Hindlimb muscle (tissue), 1 donor: Measurements from ENCODE around the gene YARS2. TPM values are rescaled to one million over a fixed set of nuclear protein-coding genes. Genes with fewer than 3 reads are reported as not detected.
"Not testable (repeated sequence)": the region's sequence is repeated elsewhere in the genome, so short reads cannot be mapped to it uniquely, and the experiment has no call there.

Source experiments
- DNase-seq: peaks from one replicate; pipeline ENCODE4 v3.0.0-alpha.2; 2013
- polyA plus RNA-seq: library from polyadenylated mRNA; unstranded; fragments of 120-200 nt; gene quantifications from one replicate; pipeline ENCODE4 v1.2.1, GENCODE V29; 2013; ENCODE audit not compliant: insufficient read length

Gene YARS2
- polyA plus RNA-seq, 1 donor: 25.4 TPM

DNA sequence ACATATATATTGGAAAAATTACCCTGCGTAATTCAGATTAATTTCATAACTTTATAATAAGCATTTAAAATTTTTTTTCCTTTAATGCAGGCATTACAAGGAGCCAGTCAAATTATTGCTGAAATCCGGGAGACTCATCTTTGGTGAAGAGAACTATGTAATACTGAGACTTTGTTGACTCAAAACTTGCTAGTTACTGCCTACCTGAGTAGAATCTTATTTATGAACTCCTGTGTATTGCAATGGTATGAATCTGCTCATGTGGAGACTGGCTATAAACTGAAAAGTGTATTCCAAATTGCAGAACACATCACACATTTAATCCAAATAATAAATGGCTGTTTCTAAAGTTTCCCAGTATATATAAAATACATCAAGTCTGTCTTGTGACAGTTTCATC is 12.4 kb downstream of the YARS2 start:
- DNase-seq: no peak

- DNase-seq: no peak
Observed at GRCh38 chr12:32742133-32742532, 13.6 kb downstream of the YARS2 start.

DNA sequence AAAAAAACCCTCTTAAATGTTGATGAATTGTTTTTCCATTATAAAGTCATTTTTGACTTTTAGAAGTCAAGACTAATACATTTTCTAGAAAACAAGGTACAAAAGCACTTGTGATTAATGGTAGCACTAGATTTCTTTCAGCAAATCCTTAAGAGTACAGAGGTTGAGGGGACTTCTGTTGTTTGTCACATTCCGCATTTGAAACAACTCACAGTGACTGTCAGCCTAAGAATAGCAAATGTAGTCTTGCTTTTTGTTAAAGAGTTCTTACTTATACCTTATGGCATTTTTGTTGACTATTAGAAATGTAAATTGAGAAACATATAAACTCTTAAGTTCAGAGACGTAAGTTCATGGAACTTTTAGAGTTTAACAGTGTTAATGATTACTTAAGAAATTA is 16.4 kb downstream of the YARS2 start:
- DNase-seq: no peak

DNA sequence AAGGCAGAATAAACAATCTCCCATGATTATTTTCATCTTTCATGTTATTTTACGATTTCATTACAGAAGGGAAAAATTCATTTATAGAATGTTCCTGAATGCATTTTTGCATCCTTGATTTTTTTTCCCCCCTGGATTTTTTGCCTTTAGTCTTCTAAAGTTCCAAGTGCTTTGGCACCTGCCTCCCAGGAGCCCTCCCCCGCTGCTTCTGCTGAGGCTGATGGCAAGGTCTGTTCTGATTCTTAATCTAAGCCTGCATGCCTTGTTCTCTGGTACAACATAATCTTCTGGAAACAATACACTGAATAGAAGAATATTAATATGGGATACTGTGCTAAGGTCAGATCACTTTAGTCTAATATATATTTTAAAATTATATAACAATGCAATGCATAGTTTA is 18.0 kb downstream of the YARS2 start:
- DNase-seq: no peak

- no peak for DNase-seq
Observed at GRCh38 chr12:32736445-32736844, 19.3 kb downstream of the YARS2 start.

- no peak for DNase-seq
Observed at GRCh38 chr12:32734952-32735351, 20.7 kb downstream of the YARS2 start.

DNA sequence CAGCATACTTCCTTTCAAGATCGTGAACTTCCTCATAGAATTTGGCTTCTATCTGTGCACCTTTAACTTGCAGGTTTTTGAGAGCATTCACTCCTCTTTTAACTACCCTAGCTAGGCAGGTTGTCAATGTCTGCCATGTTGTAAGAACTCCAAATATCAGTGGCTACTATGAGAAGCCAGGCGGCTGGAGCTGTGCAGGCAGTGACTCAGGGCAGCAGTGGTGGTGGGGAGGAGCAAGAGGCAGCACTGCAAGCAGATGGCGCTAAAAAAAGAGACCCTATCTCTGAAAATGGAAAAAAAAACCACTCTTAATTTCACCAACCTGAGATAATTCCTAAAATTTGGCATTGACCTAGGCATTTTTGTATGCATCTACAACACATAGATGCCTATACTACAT is 28.5 kb downstream of the YARS2 start:
- no peak for DNase-seq

DNA sequence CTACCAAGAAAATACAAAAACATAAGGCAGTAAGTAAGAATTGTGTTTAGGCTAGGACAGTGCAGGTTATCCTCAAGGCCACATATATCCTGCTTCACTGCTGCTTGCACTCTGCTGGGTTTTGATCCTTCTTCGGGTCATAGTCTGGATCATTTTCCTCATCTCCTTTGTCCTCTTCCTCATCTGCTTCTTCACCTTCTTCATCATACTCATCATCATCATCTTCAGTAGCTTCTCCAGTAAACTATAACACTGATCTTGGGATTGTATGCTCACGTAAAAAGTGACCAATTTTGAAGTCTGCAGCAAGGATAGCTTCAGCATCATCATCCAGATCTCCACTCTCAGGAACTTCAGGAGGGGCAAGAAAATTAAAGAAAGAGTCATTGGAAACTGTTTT is 29.4 kb downstream of the YARS2 start:
- no peak for DNase-seq

GRCh38 chr12:32725308-32725707 is 30.4 kb downstream of the YARS2 start:
- not testable (repeated sequence) for DNase-seq

GRCh38 chr12:32718926-32719325 is 36.8 kb downstream of the YARS2 start:
- no peak for DNase-seq

DNA sequence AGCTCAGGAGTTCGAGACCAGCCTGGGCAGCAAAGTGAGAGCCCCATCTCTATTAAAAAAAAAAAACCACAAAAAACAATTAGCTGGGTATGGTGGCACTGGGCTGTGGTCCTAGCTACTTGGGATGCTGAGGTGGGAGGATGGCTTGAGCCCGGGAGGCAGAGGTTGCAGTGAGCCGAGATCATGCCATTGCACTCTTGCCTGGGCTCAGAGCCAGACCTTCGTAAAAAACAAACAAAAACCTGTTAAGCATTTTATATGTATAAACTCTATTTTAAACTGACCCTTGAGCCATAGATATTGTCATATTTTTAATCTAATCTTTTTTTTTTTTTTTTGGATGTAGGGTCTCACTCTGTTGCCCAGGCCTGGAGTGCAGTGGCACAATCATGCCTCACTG is 40.9 kb downstream of the YARS2 start:
- no peak for DNase-seq

- DNase-seq: no peak
Observed at GRCh38 chr12:32708926-32709325, 46.8 kb downstream of the YARS2 start.

GRCh38 chr12:32706335-32707024 is 49.2 kb downstream of the YARS2 start:
- DNase-seq: no peak

GRCh38 chr12:32705783-32706182 is 49.9 kb downstream of the YARS2 start:
- no peak for DNase-seq

DNA sequence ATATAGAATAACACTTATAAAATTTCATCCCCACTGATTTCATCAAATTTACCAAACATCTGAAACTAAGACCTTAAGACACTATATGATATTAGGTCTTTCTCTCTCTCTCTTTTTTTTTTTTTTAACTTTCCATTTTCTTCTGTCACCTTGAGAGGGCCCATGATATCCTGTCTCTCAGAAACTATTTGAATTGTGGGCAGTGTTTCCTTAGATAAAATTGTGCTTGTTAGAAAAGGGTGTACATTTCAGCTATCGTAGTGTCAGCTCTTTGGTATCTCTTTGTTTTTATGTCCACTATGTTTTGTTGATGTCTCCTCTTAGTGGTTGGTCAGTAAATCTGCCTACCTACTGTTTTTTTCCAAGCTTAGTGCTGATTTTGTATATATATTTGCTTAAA is 52.8 kb downstream of the YARS2 start:
- no peak for DNase-seq

DNA sequence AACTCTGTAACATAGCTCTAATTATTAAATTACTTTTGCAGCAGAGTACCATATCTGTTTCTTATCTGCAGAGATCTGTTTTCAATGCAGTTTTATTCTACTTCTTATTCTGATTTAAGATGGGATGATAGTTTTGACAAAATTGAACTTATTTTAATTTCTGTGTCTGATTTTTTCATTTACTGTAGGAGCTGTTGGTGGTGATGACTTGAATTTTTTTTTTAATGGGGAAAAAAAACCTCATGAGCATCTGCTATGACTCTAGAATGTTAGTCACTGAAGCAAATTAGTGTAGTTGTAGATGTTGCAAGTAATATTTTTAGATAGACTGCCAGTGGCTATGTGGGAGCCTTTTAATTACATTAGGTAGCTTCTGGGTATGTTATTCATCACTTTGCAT is 53.2 kb downstream of the YARS2 start:
- no peak for DNase-seq

DNA sequence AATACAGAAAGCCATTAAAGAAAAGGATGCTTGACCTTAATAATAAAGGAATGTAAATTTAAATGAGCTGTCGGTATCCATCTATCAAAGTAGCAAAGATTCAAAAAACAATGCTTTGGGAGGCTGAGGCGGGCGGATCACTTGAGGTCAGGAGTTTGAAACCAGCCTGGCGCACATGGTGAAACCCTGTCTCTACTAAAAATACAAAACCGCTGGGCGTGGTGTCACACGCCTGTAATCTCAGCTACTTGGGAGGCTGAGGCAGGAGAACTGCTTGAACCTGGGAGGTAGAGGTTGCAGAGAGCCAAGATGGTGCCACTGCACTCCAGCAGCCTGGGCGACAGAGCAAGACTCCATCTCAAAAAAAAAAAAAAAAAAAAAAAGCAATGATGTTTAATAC is 56.3 kb downstream of the YARS2 start:
- DNase-seq: not testable (repeated sequence)

GRCh38 chr12:32698285-32698684 is 57.4 kb downstream of the YARS2 start:
- no peak for DNase-seq

DNA sequence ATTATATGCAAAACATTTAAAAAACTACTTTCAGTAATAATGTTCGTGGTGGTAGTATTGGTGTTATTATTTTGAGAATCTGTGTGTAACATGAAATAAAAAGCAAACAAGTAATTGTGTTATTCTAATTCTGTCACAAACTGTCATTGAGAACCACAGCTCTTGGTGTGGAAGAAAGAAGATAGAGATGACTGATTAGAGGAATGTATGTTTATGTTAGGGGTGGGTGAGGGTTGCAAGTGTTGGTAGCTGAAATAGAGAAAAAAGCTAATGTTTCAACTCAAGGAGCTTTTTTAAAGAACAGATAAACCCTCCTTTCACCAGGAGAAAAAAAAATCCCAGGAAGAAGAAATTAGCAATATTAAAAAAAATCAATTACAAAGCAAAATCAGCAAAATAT is 58.3 kb downstream of the YARS2 start:
- DNase-seq: no peak

Other genes with a start within 250 kb of the YARS2 start
- 68.0 TPM for gene DNM1L, start 76.6 kb downstream of the YARS2 start, polyA plus RNA-seq
- 6.1 TPM for gene PKP2, start 140.9 kb upstream of the YARS2 start, polyA plus RNA-seq